IMR-90 (cell line): ENCODE measurements around the gene PPP1R37. TPM values are rescaled to one million over a fixed set of nuclear protein-coding genes. Genes with fewer than 3 reads are reported as not detected.

Source experiments
- ATAC-seq: fragments of 200-7000 bp; cut with Tn5 transposase; 2 replicates; pipeline ENCODE4 v1.9.1; 2020; ENCODE audit warnings: low read depth, mild to moderate bottlenecking, moderate library complexity
- BruUV-seq: library from RNA; stranded (reverse); fragments of 400-500 nt; replicated peaks from 2 replicates; lab custom pipeline; 2021; lab: Mats Ljungman, UMichigan
- CTCF ChIA-PET: fragments of 300-600 bp; formaldehyde crosslinking; extraction: SDS; loops from one replicate; lab custom pipeline; 2021; ENCODE audit warnings: antibody characterized with exemption; lab: Yijun Ruan, JAX
- POLR2A ChIA-PET: fragments of 300-600 bp; sonication (Branson Sonifier 250); formaldehyde crosslinking; loops from one replicate; lab custom pipeline; 2022; ENCODE audit warnings: antibody characterized with exemption; ENCODE audit not compliant: unreplicated experiment; lab: Charles Lee
- DNase-seq: peaks from one replicate; pipeline ENCODE4 v3.0.0; 2013
- H2AFZ ChIP-seq: replicated peaks from 2 replicates; pipeline ENCODE3; 2013; ENCODE audit warnings: low read length, mild to moderate bottlenecking; ENCODE audit not compliant: poor library complexity
- H2AK5ac ChIP-seq: 2 replicates; pipeline ENCODE4 v1.6.1; 2013; ENCODE audit warnings: low read depth, low read length, inconsistent platforms
- H2AK9ac ChIP-seq: replicated peaks from 2 replicates; pipeline ENCODE3; 2013; ENCODE audit warnings: mild to moderate bottlenecking, low read depth, low read length, moderate library complexity; ENCODE audit not compliant: poor library complexity
- H2BK120ac ChIP-seq: 2 replicates; pipeline ENCODE4 v1.6.1; 2013; ENCODE audit warnings: low read depth, low read length, inconsistent platforms
- H2BK15ac ChIP-seq: 3 replicates; pipeline ENCODE4 v1.6.1; 2013; ENCODE audit warnings: low read depth, low read length, inconsistent platforms
- H2BK20ac ChIP-seq: 2 replicates; pipeline ENCODE4 v1.6.1; 2013; ENCODE audit warnings: low read depth, mild to moderate bottlenecking, inconsistent platforms, low read length, moderate library complexity
- H2BK5ac ChIP-seq: 2 replicates; pipeline ENCODE4 v1.6.1; 2013; ENCODE audit warnings: mild to moderate bottlenecking, low read depth, low read length, inconsistent platforms; ENCODE audit not compliant: poor library complexity, severe bottlenecking
- H3K14ac ChIP-seq: replicated peaks from 2 replicates; pipeline ENCODE4 v1.6.1; 2013; ENCODE audit warnings: low read depth, low read length, inconsistent platforms
- H3K18ac ChIP-seq: 2 replicates; pipeline ENCODE4 v1.6.1; 2013; ENCODE audit warnings: low read depth, low read length, control low read depth
- H3K23ac ChIP-seq: 2 replicates; pipeline ENCODE4 v1.6.1; 2013; ENCODE audit warnings: low read depth, low read length, inconsistent platforms
- H3K27ac ChIP-seq: 2 replicates; pipeline ENCODE4 v1.5.1; 2013; ENCODE audit warnings: mild to moderate bottlenecking, control low read depth, low read length; ENCODE audit not compliant: insufficient read depth
- H3K27me3 ChIP-seq: 2 replicates; pipeline ENCODE4 v1.6.1; 2013; ENCODE audit warnings: low read length; ENCODE audit not compliant: control insufficient read depth, insufficient read depth
- H3K36me3 ChIP-seq: 2 replicates; pipeline ENCODE4 v1.6.1; 2013; ENCODE audit warnings: low read length, mixed read lengths; ENCODE audit not compliant: control insufficient read depth, insufficient read depth
- H3K4ac ChIP-seq: 2 replicates; pipeline ENCODE4 v1.6.1; 2013; ENCODE audit warnings: low read depth, low read length, inconsistent platforms
- H3K4me1 ChIP-seq: 2 replicates; pipeline ENCODE4 v1.6.1; 2013; ENCODE audit warnings: low read length, mixed read lengths; ENCODE audit not compliant: control insufficient read depth, insufficient read depth
- H3K4me2 ChIP-seq: 2 replicates; pipeline ENCODE4 v1.6.1; 2013; ENCODE audit warnings: low read depth, mild to moderate bottlenecking, control low read depth, low read length, moderate library complexity
- H3K4me3 ChIP-seq: 2 replicates; pipeline ENCODE4 v1.5.1; 2013; ENCODE audit warnings: low read depth, mild to moderate bottlenecking, control low read depth, low read length, moderate library complexity; ENCODE audit not compliant: insufficient read depth
- H3K56ac ChIP-seq: 2 replicates; pipeline ENCODE4 v1.6.1; 2013; ENCODE audit warnings: low read length, inconsistent platforms; ENCODE audit not compliant: insufficient read depth; ENCODE audit errors: extremely low read depth
- H3K79me1 ChIP-seq, 2 experiments: 2 replicates each; pipeline ENCODE4 v1.6.1; 2013; ENCODE audit warnings: low read length in 2 of 2, inconsistent platforms in 1 of 2, low read depth in 1 of 2
- H3K9ac ChIP-seq: 2 replicates; pipeline ENCODE4 v1.6.1; 2013; ENCODE audit warnings: low read depth, low read length, control low read depth
- H3K9me1 ChIP-seq: 2 replicates; pipeline ENCODE4 v1.6.1; 2013; ENCODE audit warnings: low read length, inconsistent platforms; ENCODE audit not compliant: insufficient read depth
- H3K9me3 ChIP-seq: 2 replicates; pipeline ENCODE4 v1.6.1; 2013; ENCODE audit warnings: low read length; ENCODE audit not compliant: control insufficient read depth, insufficient read depth
- H4K20me1 ChIP-seq: 2 replicates; pipeline ENCODE4 v1.6.1; 2013; ENCODE audit warnings: low read length, inconsistent platforms; ENCODE audit not compliant: insufficient read depth
- H4K5ac ChIP-seq: 2 replicates; pipeline ENCODE4 v1.6.1; 2013; ENCODE audit warnings: mild to moderate bottlenecking, low read depth, low read length, control low read depth
- H4K8ac ChIP-seq, 2 experiments: 2 replicates each; pipeline ENCODE4 v1.6.1; 2013; ENCODE audit warnings: low read depth in 2 of 2, low read length in 2 of 2, control low read depth in 1 of 2, inconsistent platforms in 1 of 2
- H4K91ac ChIP-seq: 2 replicates; pipeline ENCODE4 v1.6.1; 2013; ENCODE audit warnings: low read depth, low read length, inconsistent platforms; ENCODE audit not compliant: insufficient read depth
- BHLHE40 ChIP-seq: fragments of 150-350 bp; IDR thresholded peaks from 2 replicates; pipeline ENCODE4 v1.6.1; 2016; ENCODE audit warnings: mild to moderate bottlenecking, low read depth, low read length
- CEBPB ChIP-seq: IDR thresholded peaks from 2 replicates; pipeline ENCODE4 v1.6.1; 2012; ENCODE audit warnings: low read depth, low read length, improper control_type of control experiment
- CHD1 ChIP-seq: IDR thresholded peaks from 2 replicates; pipeline ENCODE4 v1.6.1; 2012; ENCODE audit warnings: low read depth, low read length, improper control_type of control experiment
- ELK1 ChIP-seq: fragments of 150-350 bp; IDR thresholded peaks from 2 replicates; pipeline ENCODE4 v1.6.1; 2016; ENCODE audit warnings: low read depth, mild to moderate bottlenecking, low read length, moderate library complexity, borderline replicate concordance
- MAFK ChIP-seq: IDR thresholded peaks from 2 replicates; pipeline ENCODE4 v1.6.1; 2012; ENCODE audit warnings: low read depth, low read length, improper control_type of control experiment
- MAZ ChIP-seq: IDR thresholded peaks from 2 replicates; pipeline ENCODE4 v1.6.1; 2012; ENCODE audit warnings: low read depth, mild to moderate bottlenecking, low read length, improper control_type of control experiment, moderate library complexity, borderline replicate concordance
- MXI1 ChIP-seq: IDR thresholded peaks from 2 replicates; pipeline ENCODE4 v1.6.1; 2012; ENCODE audit warnings: low read depth, mild to moderate bottlenecking, low read length, moderate library complexity, borderline replicate concordance
- POLR2A ChIP-seq: IDR thresholded peaks from 2 replicates; pipeline ENCODE4 v1.6.1; 2012; ENCODE audit warnings: mild to moderate bottlenecking, low read depth, low read length
- RAD21 ChIP-seq: IDR thresholded peaks from 2 replicates; pipeline ENCODE4 v1.6.1; 2012; ENCODE audit warnings: low read length, improper control_type of control experiment
- RCOR1 ChIP-seq: IDR thresholded peaks from 2 replicates; pipeline ENCODE4 v1.6.1; 2012; ENCODE audit warnings: mild to moderate bottlenecking, low read length, improper control_type of control experiment; ENCODE audit not compliant: insufficient replicate concordance
- WGBS, 2 experiments: methylation state at CpG; one replicate each; pipeline versions ENCODE4 v1.1.5 to v1.1.7; 2013; ENCODE audit warnings: missing lambda C conversion rate in 2 of 2; ENCODE audit not compliant: insufficient read length in 1 of 2; ENCODE audit errors: extremely low coverage in 2 of 2; 5-methylcytosine and 5-hydroxymethylcytosine counted together
- dilution Hi-C: fragments of 300-500 bp; cut with HindIII; formaldehyde crosslinking; loops from one replicate; pipeline ENCODE4 v1.14.3; 2018; ENCODE audit warnings: low sequenced_read_pairs; ENCODE audit not compliant: unreplicated experiment
- in situ Hi-C: fragments of 300-500 bp; cut with MboI; formaldehyde crosslinking; loops from 3 replicates; pipeline ENCODE4 v1.14.3; 2019; ENCODE audit warnings: low sequenced_read_pairs, inconsistent platforms, mixed read lengths
- intact Hi-C: fragments of 100-400 bp; cut with micrococcal nuclease; formaldehyde crosslinking; loops from 2 replicates; pipeline ENCODE4 v1.10.0; 2022
- polyA plus RNA-seq, 3 experiments: library from polyadenylated mRNA; depleted of rRNA; stranded (reverse); fragments of >200 nt; gene quantifications; 2 replicates each; pipeline ENCODE4 v1.2.3, GENCODE V29; 2012; ENCODE audit warnings: low replicate concordance in 1 of 3
- total RNA-seq: library from RNA; depleted of rRNA; stranded (reverse); fragments of >200 nt; gene quantifications from 2 replicates; pipeline ENCODE4 v1.2.3, GENCODE V29; 2012

Gene PPP1R37
- total and polyA plus RNA-seq, 2 of the 4 experiments (the other 2 are of a cell fraction), result 13.1 to 18.5 TPM

- H2BK15ac ChIP-seq, result no peak overlapping the region
- no peaks in the 10 kb centered on the region for H3K4me1 ChIP-seq
- in situ Hi-C loops, result no loop called here
- H3K14ac ChIP-seq, result no peak overlapping the region
- dilution Hi-C loops, result no loop called here
- no peak overlapping the region for H3K4me2 ChIP-seq
- no peaks in the 10 kb centered on the region for H3K9me3 ChIP-seq
- peaks cover 44% of the 10 kb centered on the region for H4K20me1 ChIP-seq
- no peak overlapping the region for H3K4ac ChIP-seq
- no peak overlapping the region for H2AK9ac ChIP-seq
- no peak for ATAC-seq
- no peak overlapping the region for H2BK120ac ChIP-seq
- BruUV-seq, result no TSS peak
- WGBS, 2 experiments, result 100% methylated on average over 1 of the region's 8 CpGs; no CpG with 5 or more reads in 1 of the 2 experiments
- no peak overlapping the region for H4K8ac ChIP-seq
- peaks cover 84% of the 10 kb centered on the region for H3K36me3 ChIP-seq
- intact Hi-C loops, result no loop called here
- DNase-seq, result no peak
- no peak overlapping the region for H4K91ac ChIP-seq
- H3K9ac ChIP-seq, result no peak overlapping the region
- no peak overlapping the region for H3K27ac ChIP-seq
- H2BK5ac ChIP-seq, result no peak overlapping the region
- no peak overlapping the region for H4K5ac ChIP-seq
- peaks cover 16 to 47% of the 10 kb centered on the region in 2 experiments for H3K79me1 ChIP-seq
- no peak overlapping the region for H2BK20ac ChIP-seq
- POLR2A ChIA-PET, result no interaction called here
- CTCF ChIA-PET, result no interaction called here
- H3K18ac ChIP-seq, result no peak overlapping the region
- no peak overlapping the region for H3K56ac ChIP-seq
- no peaks in the 10 kb centered on the region for H3K27me3 ChIP-seq
- H2AK5ac ChIP-seq, result no peak overlapping the region
- H3K4me3 ChIP-seq, result no peak overlapping the region
- TF ChIP-seq MAFK (no peak), MAZ (no peak), BHLHE40 (no peak), ELK1 (no peak), CEBPB (no peak), CHD1 (no peak), RAD21 (no peak), POLR2A (no peak), RCOR1 (no peak), MXI1 (no peak)
- H2AFZ ChIP-seq, result no peak overlapping the region
- H3K23ac ChIP-seq, result no peak overlapping the region
- H3K9me1 ChIP-seq, result peaks cover 2% of the 10 kb centered on the region; the same call in 1 of the 2 replicates
Observed at GRCh38 chr19:45056831-45057230, 36.1 kb upstream of the PPP1R37 start.
